Nephron (organoid): Measurements from ENCODE around the gene KIAA0319L.

Experiments used
- H3K27ac Mint-ChIP-seq, 3 experiments: 2 replicates each; pipeline ENCODE4 v1.8.0; 2020; ENCODE audit warnings: mixed read lengths in 3 of 3, mild to moderate bottlenecking in 2 of 3, moderate library complexity in 1 of 3
- H3K27me3 Mint-ChIP-seq: 2 replicates; pipeline ENCODE4 v1.8.0; 2021; ENCODE audit warnings: low read depth, mild to moderate bottlenecking, moderate library complexity, mixed read lengths
- H3K36me3 Mint-ChIP-seq: 2 replicates; pipeline ENCODE4 v1.8.0; 2020; ENCODE audit warnings: low read depth, mixed read lengths
- H3K4me1 Mint-ChIP-seq: 2 replicates; pipeline ENCODE4 v1.8.0; 2020; ENCODE audit warnings: mixed read lengths
- H3K4me3 Mint-ChIP-seq, 3 experiments: 2 replicates each; pipeline ENCODE4 v1.8.0; 2020; ENCODE audit warnings: mild to moderate bottlenecking in 3 of 3, mixed read lengths in 3 of 3, moderate library complexity in 2 of 3
- H3K9me3 Mint-ChIP-seq: 2 replicates; pipeline ENCODE4 v1.8.0; 2020; ENCODE audit warnings: mixed read lengths
- CTCF ChIP-seq, 3 experiments: fragments of 200-600 bp; sonication (generic); IDR thresholded peaks; one replicate each; pipeline ENCODE4 v1.5.0; 2021; ENCODE audit warnings: antibody characterized with exemption in 3 of 3; ENCODE audit not compliant: unreplicated experiment in 3 of 3

Gene KIAA0319L

GRCh38 chr1:35565742-35566133 lies 8.5 kb upstream of the KIAA0319L start:
- peaks cover 17% of the 10 kb centered on the region for H3K36me3 Mint-ChIP-seq
- no peaks in the 10 kb centered on the region for H3K9me3 Mint-ChIP-seq
- H3K27ac Mint-ChIP-seq = no peak overlapping the region
- TF ChIP-seq CTCF (IDR thresholded peaks at IDR 0.05; ENCODE audit: unreplicated experiment in 3 of 3) = no peak
- H3K4me1 Mint-ChIP-seq = peaks cover 28% of the 10 kb centered on the region
- peaks cover 25% of the 10 kb centered on the region for H3K27me3 Mint-ChIP-seq
- H3K4me3 Mint-ChIP-seq = no peak overlapping the region

GRCh38 chr1:35564884-35565741 lies 7.9 kb upstream of the KIAA0319L start:
- H3K4me3 Mint-ChIP-seq = no peak overlapping the region
- H3K4me1 Mint-ChIP-seq = peaks cover 22% of the 10 kb centered on the region
- peaks cover 19% of the 10 kb centered on the region for H3K27me3 Mint-ChIP-seq
- peak; percentile 4 to 17 (median 7) for TF ChIP-seq CTCF (IDR thresholded peaks at IDR 0.05; ENCODE audit: unreplicated experiment in 3 of 3)
- H3K36me3 Mint-ChIP-seq = peaks cover 17% of the 10 kb centered on the region
- no peaks in the 10 kb centered on the region for H3K9me3 Mint-ChIP-seq
- H3K27ac Mint-ChIP-seq = no peak overlapping the region

GRCh38 chr1:35564037-35564883 lies 7.1 kb upstream of the KIAA0319L start:
- no peaks in the 10 kb centered on the region for H3K9me3 Mint-ChIP-seq
- H3K27me3 Mint-ChIP-seq = peaks cover 12% of the 10 kb centered on the region
- peaks cover 31% of the 10 kb centered on the region for H3K4me1 Mint-ChIP-seq
- peaks cover 17% of the 10 kb centered on the region for H3K36me3 Mint-ChIP-seq
- no peak overlapping the region for H3K4me3 Mint-ChIP-seq
- TF ChIP-seq CTCF (IDR thresholded peaks at IDR 0.05; ENCODE audit: unreplicated experiment in 3 of 3) = peak; percentile 59 to 67 (median 63)
- no peak overlapping the region for H3K27ac Mint-ChIP-seq

GRCh38 chr1:35563166-35563565 lies 6.0 kb upstream of the KIAA0319L start:
- no peak for TF ChIP-seq CTCF (IDR thresholded peaks at IDR 0.05; ENCODE audit: unreplicated experiment in 3 of 3)
- Mint-ChIP-seq H3K27ac (no peak overlapping the region), H3K4me3 (no peak overlapping the region), H3K27me3 (peaks cover 2% of the 10 kb centered on the region), H3K36me3 (peaks cover 17% of the 10 kb centered on the region), H3K4me1 (peaks cover 30% of the 10 kb centered on the region), H3K9me3 (no peaks in the 10 kb centered on the region)

- peaks cover 24% of the 10 kb centered on the region for H3K4me1 Mint-ChIP-seq
- TF ChIP-seq CTCF (IDR thresholded peaks at IDR 0.05; ENCODE audit: unreplicated experiment in 3 of 3) = no peak
These were observed 4.9 kb upstream of the KIAA0319L start for GRCh38 chr1:35561972-35562680.

More at GRCh38 chr1:35561972-35562680, 4.9 kb upstream of the KIAA0319L start:
- no peaks in the 10 kb centered on the region for H3K27me3 Mint-ChIP-seq
- no peaks in the 10 kb centered on the region for H3K9me3 Mint-ChIP-seq
- H3K4me3 Mint-ChIP-seq = peak overlapping the region in 2 of 3 experiments; percentile 54 to 62
- H3K36me3 Mint-ChIP-seq = peaks cover 17% of the 10 kb centered on the region
- no peak overlapping the region for H3K27ac Mint-ChIP-seq
